A549 (cell line): Measurements from ENCODE around the gene CDC42EP4. TPM values are rescaled to one million over a fixed set of nuclear protein-coding genes. Genes with fewer than 3 reads are reported as not detected.

ENCODE experiments used
- ATAC-seq, 2 experiments: fragments of 200-7000 bp in 1 of 2; fragments of >200 bp in 1 of 2; cut with Nextera tagmentation in 1 of 2; cut with Tn5 transposase in 1 of 2; 3 replicates each; pipeline versions ENCODE4 v1.8.0 to v1.9.1; 2018 to 2020; ENCODE audit warnings: mild to moderate bottlenecking in 1 of 2, moderate library complexity in 1 of 2
- CTCF ChIA-PET: fragments of 300-600 bp; sonication (Branson Sonifier 250); formaldehyde crosslinking; extraction: SDS; loops from one replicate; lab custom pipeline; 2021; ENCODE audit warnings: antibody characterized with exemption, inconsistent platforms; lab: Yijun Ruan, JAX
- POLR2A ChIA-PET: fragments of 350-600 bp; formaldehyde crosslinking; extraction: SDS; loops from one replicate; lab custom pipeline; 2021; ENCODE audit warnings: antibody characterized with exemption, inconsistent platforms; lab: Yijun Ruan, JAX
- DNase-seq, 2 experiments: peaks; one replicate each; pipeline versions ENCODE4 v3.0.0 to v3.0.0-alpha.2; 2011 to 2016; ENCODE audit warnings: low read depth in 1 of 2, low spot score in 1 of 2
- FAIRE-seq: peaks from 2 replicates; lab custom pipeline; 2011; peaks lifted over from hg19 to GRCh38; lab: Jason Lieb, UNC
- H3K27ac ChIP-seq, 2 experiments: fragments of >200 bp; sonication (Bioruptor Twin); formaldehyde crosslinking; 3 replicates each; pipeline ENCODE4 v1.5.1; 2016 to 2017
- H3K4me1 ChIP-seq: fragments of >200 bp; sonication (Bioruptor Twin); formaldehyde crosslinking; 3 replicates; pipeline ENCODE4 v1.6.1; 2016
- H3K4me2 ChIP-seq: fragments of >200 bp; sonication (Bioruptor Twin); formaldehyde crosslinking; 3 replicates; pipeline ENCODE4 v1.6.1; 2016
- H3K4me3 ChIP-seq: fragments of >200 bp; sonication (Bioruptor Twin); formaldehyde crosslinking; 3 replicates; pipeline ENCODE4 v1.5.1; 2016
- H3K9me3 ChIP-seq: fragments of >200 bp; sonication (Bioruptor Twin); formaldehyde crosslinking; 3 replicates; pipeline ENCODE4 v1.6.1; 2016
- CBX2 ChIP-seq: fragments of 200-600 bp; sonication (generic); IDR thresholded peaks from 2 replicates; pipeline ENCODE4 v1.6.1; 2016; ENCODE audit warnings: low read depth, mild to moderate bottlenecking, borderline replicate concordance
- CEBPB ChIP-seq, 2 experiments: fragments of >200 bp in 1 of 2; sonication (Bioruptor Twin) in 1 of 2; formaldehyde crosslinking in 1 of 2; IDR thresholded peaks; 2 replicates each; pipeline ENCODE4 v1.6.1; 2012 to 2016
- CHD2 ChIP-seq: fragments of 150-350 bp; IDR thresholded peaks from 2 replicates; pipeline ENCODE4 v1.6.1; 2014; ENCODE audit warnings: low read length; ENCODE audit not compliant: partially characterized antibody
- CTCF ChIP-seq: fragments of >200 bp; sonication (Bioruptor Twin); formaldehyde crosslinking; IDR thresholded peaks from 3 replicates; pipeline ENCODE4 v1.5.1; 2016
- EP300 ChIP-seq, 2 experiments: fragments of >200 bp; sonication (Bioruptor Twin); formaldehyde crosslinking; IDR thresholded peaks; 2 replicates in 1 of 2; 3 replicates in 1 of 2; pipeline ENCODE4 v1.6.1; 2016 to 2017
- FOSB ChIP-seq: fragments of 250-450 bp; sonication (Bioruptor Pico); IDR thresholded peaks from 2 replicates; pipeline ENCODE4 v1.5.0; 2020; ENCODE audit warnings: mild to moderate bottlenecking, moderate library complexity
- FOSL2 ChIP-seq, 2 experiments: fragments of 450-650 bp in 1 of 2; fragments of >200 bp in 1 of 2; sonication (Bioruptor Twin) in 1 of 2; formaldehyde crosslinking; IDR thresholded peaks; 2 replicates each; pipeline versions ENCODE4 v1.5.0 to v1.6.1; 2016 to 2020; ENCODE audit warnings: mild to moderate bottlenecking in 1 of 2, moderate library complexity in 1 of 2
- GATA3 ChIP-seq: IDR thresholded peaks from 2 replicates; pipeline ENCODE4 v1.6.1; 2012; ENCODE audit warnings: borderline replicate concordance
- HES2 ChIP-seq: fragments of >200 bp; sonication (Bioruptor Twin); formaldehyde crosslinking; IDR thresholded peaks from 2 replicates; pipeline ENCODE4 v1.6.1; 2016
- HOXA7 ChIP-seq: fragments of 250-450 bp; sonication (Bioruptor Pico); IDR thresholded peaks from 2 replicates; pipeline ENCODE4 v1.5.0; 2020; ENCODE audit warnings: mild to moderate bottlenecking, moderate library complexity
- JUN ChIP-seq, 2 experiments: fragments of >200 bp; sonication (Bioruptor Twin); formaldehyde crosslinking; IDR thresholded peaks; 2 replicates in 1 of 2; 3 replicates in 1 of 2; pipeline ENCODE4 v1.6.1; 2016 to 2017
- JUNB ChIP-seq: fragments of >200 bp; sonication (Bioruptor Twin); formaldehyde crosslinking; IDR thresholded peaks from 2 replicates; pipeline ENCODE4 v1.6.1; 2016
- MAFK ChIP-seq: fragments of 450-650 bp; IDR thresholded peaks from 2 replicates; pipeline ENCODE4 v1.6.1; 2014; ENCODE audit not compliant: partially characterized antibody
- MAX ChIP-seq: IDR thresholded peaks from 2 replicates; pipeline ENCODE4 v1.6.1; 2012
- RAD21 ChIP-seq, 2 experiments: fragments of >200 bp in 1 of 2; sonication (Bioruptor Twin) in 1 of 2; formaldehyde crosslinking in 1 of 2; IDR thresholded peaks in 1 of 2; conservative IDR thresholded peaks in 1 of 2; 2 replicates in 1 of 2; 3 replicates in 1 of 2; pipeline ENCODE4 v1.6.1; 2012 to 2018; ENCODE audit warnings: inconsistent platforms in 1 of 2
- RFX5 ChIP-seq: fragments of 450-650 bp; IDR thresholded peaks from 2 replicates; pipeline ENCODE4 v1.7.1; 2014; ENCODE audit warnings: antibody characterized with exemption, mild to moderate bottlenecking, moderate library complexity
- SMC3 ChIP-seq: fragments of >200 bp; sonication (Bioruptor Twin); formaldehyde crosslinking; IDR thresholded peaks from 3 replicates; pipeline ENCODE4 v1.6.1; 2018; ENCODE audit warnings: inconsistent platforms
- TP53 ChIP-seq: fragments of 250-450 bp; sonication (Bioruptor Pico); IDR thresholded peaks from 2 replicates; pipeline ENCODE4 v1.5.0; 2021; ENCODE audit warnings: mild to moderate bottlenecking, moderate library complexity
- ZNF302 ChIP-seq: fragments of 250-450 bp; sonication (Bioruptor Pico); IDR thresholded peaks from 2 replicates; pipeline ENCODE4 v1.9.0; 2021; ENCODE audit warnings: inconsistent platforms, mild to moderate bottlenecking, moderate library complexity
- WGBS: methylation state at CpG from one replicate; pipeline ENCODE4 v1.1.6; 2017; ENCODE audit errors: missing lambda C conversion rate; 5-methylcytosine and 5-hydroxymethylcytosine counted together
- polyA plus RNA-seq, 4 experiments: library from polyadenylated mRNA; depleted of rRNA in 3 of 4; stranded (reverse); fragments of >200 nt; fragmentation: RNase III in 1 of 4; extraction: RNeasy Plus Mini Kit Qiagen cat#74134 plus additional on column Dnase treatment in 1 of 4; gene quantifications; 2 replicates in 3 of 4; 3 replicates in 1 of 4; pipeline ENCODE4 v1.2.3, GENCODE V29; 2011 to 2017

The CDC42EP4 gene
- polyA plus RNA-seq, 2 of the 4 experiments (the other 2 are of a cell fraction), result 33.8 to 65.7 TPM

- peaks cover 55% of the 10 kb centered on the region for H3K4me1 ChIP-seq
- no peak overlapping the region for H3K4me3 ChIP-seq
- 39% methylated on average over 15 of the region's 15 CpGs for WGBS
- no peak for TF ChIP-seq TP53 (CRISPR knock-in tag)
- TF ChIP-seq MAX, result 0 out of 2 replicates have a peak, but pooled peaks have one; percentile 3
- TF ChIP-seq HOXA7 (CRISPR knock-in tag), result peak; percentile 14; the same call in 1 of the 2 replicates
- TF ChIP-seq CHD2, result no peak
- 0 out of 2 replicates have a peak, but pooled peaks have one; percentile 51 for TF ChIP-seq FOSB (CRISPR knock-in tag)
- TF ChIP-seq MAFK, result peak; percentile 6
- TF ChIP-seq CBX2, result no peak
- TF ChIP-seq ZNF302, result no peak
- FAIRE-seq (no peak), DNase-seq (no peak), ATAC-seq (peak; percentile 9 to 44; a peak in 5 of 6 replicates)
- peak overlapping the region; percentile 86 to 93 for H3K27ac ChIP-seq
- H3K4me2 ChIP-seq, result peak overlapping the region; percentile 74
- no peaks in the 10 kb centered on the region for H3K9me3 ChIP-seq
- POLR2A ChIA-PET, result interaction anchor here (0.6 to 2.7 kb wide), 5 partner anchors 29 to 749 kb away, joined by 4 to 28 read pairs (median 5); partner anchors contain the start of gene CDC42EP4
- CTCF ChIA-PET, result interaction anchor here (0.7 to 9.5 kb wide), 13 partner anchors 10 to 93 kb away, joined by 3 to 128 read pairs (median 4); partner anchors contain the start of gene CDC42EP4
Observed at GRCh38 chr17:73341350-73342049, 29.7 kb upstream of the CDC42EP4 start.

GRCh38 chr17:73340093-73340596, 28.3 kb upstream of the CDC42EP4 start:
- peak; percentile 96 to 99 for DNase-seq
- TF ChIP-seq CTCF (peak; percentile 30; the same call in 2 of the 3 replicates), FOSL2 (IDR thresholded peaks at IDR 0.05) (peak; percentile 86), FOSL2 (CRISPR knock-in tag; IDR thresholded peaks at IDR 0.05) (peak; percentile 97), CEBPB (IDR thresholded peaks at IDR 0.05) (peak; percentile 97 to 100), HES2 (peak; percentile 65; the same call in 1 of the 2 replicates), JUNB (peak; percentile 64), SMC3 (no peak), MAFK (no peak), RAD21 (conservative IDR thresholded peaks at IDR 0.05 in 1 of 2, IDR thresholded peaks at IDR 0.05 in 1 of 2) (peak; percentile 36 to 43; a peak in 3 of 5 replicates), MAX (peak; percentile 58; the same call in 1 of the 2 replicates), RFX5 (peak; percentile 50; the same call in 1 of the 2 replicates), EP300 (IDR thresholded peaks at IDR 0.05) (peak in 1 of 2 experiments; percentile 66; a peak in 1 of 5 replicates), GATA3 (no peak; the same call in 1 of the 2 replicates), JUN (IDR thresholded peaks at IDR 0.05) (peak in 1 of 2 experiments; percentile 71; a peak in 2 of 5 replicates)
- Histone ChIP-seq H3K4me1 (peaks cover 64% of the 10 kb centered on the region), H3K27ac (peak overlapping the region; percentile 86 to 93), H3K9me3 (no peaks in the 10 kb centered on the region), H3K4me3 (no peak overlapping the region), H3K4me2 (peak overlapping the region; percentile 36)
- CTCF ChIA-PET, result interaction anchor here (0.6 to 9.5 kb wide), 13 partner anchors 9 to 102 kb away, joined by 3 to 128 read pairs (median 3); partner anchors contain the start of gene CDC42EP4
- POLR2A ChIA-PET, result interaction anchor here (0.7 kb wide), 1 partner anchor 29 kb away, joined by 5 read pairs; no protein-coding TSS in a partner anchor
- FAIRE-seq, result peak; percentile 99
- peak; percentile 83 to 86 for ATAC-seq
- 4% methylated on average over 7 of the region's 7 CpGs for WGBS
